HEK293 (cell line): ENCODE data around the gene DNAJC4.

ENCODE experiments used
- CTCF ChIA-PET: fragments of 350-600 bp; formaldehyde crosslinking; extraction: SDS; loops from one replicate; lab custom pipeline; 2021; ENCODE audit warnings: antibody characterized with exemption; lab: Yijun Ruan, JAX
- POLR2A ChIA-PET: fragments of 300-600 bp; formaldehyde crosslinking; extraction: SDS; loops from one replicate; lab custom pipeline; 2020; ENCODE audit warnings: antibody characterized with exemption, inconsistent platforms; lab: Yijun Ruan, JAX
- H3K27ac ChIP-seq: fragments of 200-500 bp; sonication (Bioruptor generic); 2 replicates; pipeline ENCODE4 v1.5.1; 2014; ENCODE audit warnings: low read depth, low read length, control low read depth, inconsistent platforms; ENCODE audit errors: extremely low read depth
- H3K36me3 ChIP-seq, 2 experiments: fragments of 200-500 bp in 1 of 2; sonication (Bioruptor generic) in 1 of 2; 1 replicate in 1 of 2; 2 replicates in 1 of 2; pipeline ENCODE4 v1.5.1; 2014 to 2017; ENCODE audit warnings: inconsistent platforms in 2 of 2, low read length in 2 of 2; ENCODE audit not compliant: control insufficient read depth in 2 of 2, insufficient read depth in 1 of 2
- H3K4me1 ChIP-seq: fragments of 200-500 bp; sonication (Bioruptor generic); 2 replicates; pipeline ENCODE4 v1.5.1; 2014; ENCODE audit warnings: mild to moderate bottlenecking, low read length, inconsistent platforms; ENCODE audit not compliant: control insufficient read depth, insufficient read depth
- H3K4me3 ChIP-seq: 2 replicates; pipeline ENCODE4 v1.5.1; 2011; ENCODE audit warnings: low read depth, mild to moderate bottlenecking, control low read depth, low read length, moderate library complexity
- H3K9me3 ChIP-seq: fragments of 200-500 bp; sonication (Bioruptor generic); 2 replicates; pipeline ENCODE4 v1.5.1; 2014; ENCODE audit warnings: low read depth, low read length, inconsistent platforms; ENCODE audit not compliant: control insufficient read depth, insufficient read depth
- HIC1 ChIP-seq: fragments of 450-650 bp; formaldehyde crosslinking; IDR thresholded peaks from 2 replicates; pipeline ENCODE4 v1.5.1; 2016; ENCODE audit warnings: missing biosample characterization, missing genetic modification characterization
- OVOL3 ChIP-seq: fragments of 450-650 bp; formaldehyde crosslinking; IDR thresholded peaks from 2 replicates; pipeline ENCODE4 v1.5.1; 2016; ENCODE audit warnings: missing biosample characterization, missing genetic modification characterization
- PATZ1 ChIP-seq: fragments of 450-650 bp; formaldehyde crosslinking; IDR thresholded peaks from 2 replicates; pipeline ENCODE4 v1.5.1; 2016; ENCODE audit warnings: missing biosample characterization, missing genetic modification characterization
- PRDM10 ChIP-seq: fragments of 450-650 bp; formaldehyde crosslinking; IDR thresholded peaks from 2 replicates; pipeline ENCODE4 v1.5.1; 2016; ENCODE audit warnings: missing biosample characterization, missing genetic modification characterization
- REST ChIP-seq: fragments of 450-650 bp; formaldehyde crosslinking; IDR thresholded peaks from 2 replicates; pipeline ENCODE4 v1.5.1; 2016; ENCODE audit warnings: missing biosample characterization, missing genetic modification characterization
- ZBTB48 ChIP-seq: fragments of 450-650 bp; formaldehyde crosslinking; IDR thresholded peaks from 2 replicates; pipeline ENCODE4 v1.5.1; 2016; ENCODE audit warnings: missing biosample characterization, missing genetic modification characterization
- ZFHX2 ChIP-seq: fragments of 450-650 bp; formaldehyde crosslinking; conservative IDR thresholded peaks from 2 replicates; pipeline ENCODE4 v1.5.1; 2016; ENCODE audit warnings: missing biosample characterization, missing genetic modification characterization
- ZNF138 ChIP-seq: fragments of 450-650 bp; formaldehyde crosslinking; IDR thresholded peaks from 2 replicates; pipeline ENCODE4 v1.5.1; 2016; ENCODE audit warnings: missing biosample characterization, missing genetic modification characterization, borderline replicate concordance
- ZNF24 ChIP-seq: fragments of 450-650 bp; formaldehyde crosslinking; IDR thresholded peaks from 2 replicates; pipeline ENCODE4 v1.5.1; 2016; ENCODE audit warnings: missing biosample characterization, missing genetic modification characterization
- ZNF324 ChIP-seq: fragments of 450-650 bp; formaldehyde crosslinking; IDR thresholded peaks from 2 replicates; pipeline ENCODE4 v1.5.1; 2016; ENCODE audit warnings: missing biosample characterization, missing genetic modification characterization
- ZNF391 ChIP-seq: fragments of 450-650 bp; formaldehyde crosslinking; IDR thresholded peaks from 2 replicates; pipeline ENCODE4 v1.5.1; 2016; ENCODE audit warnings: low read depth, missing biosample characterization, missing genetic modification characterization, borderline replicate concordance
- ZNF423 ChIP-seq: fragments of 450-650 bp; formaldehyde crosslinking; IDR thresholded peaks from 2 replicates; pipeline ENCODE4 v1.5.1; 2016; ENCODE audit warnings: missing biosample characterization, missing genetic modification characterization
- ZNF510 ChIP-seq: fragments of 450-650 bp; formaldehyde crosslinking; IDR thresholded peaks from 2 replicates; pipeline ENCODE4 v1.5.1; 2018; ENCODE audit warnings: mild to moderate bottlenecking, missing genetic modification characterization, missing biosample characterization; ENCODE audit not compliant: insufficient replicate concordance
- ZNF518A ChIP-seq: fragments of 450-650 bp; formaldehyde crosslinking; conservative IDR thresholded peaks from 2 replicates; pipeline ENCODE4 v1.5.1; 2016; ENCODE audit warnings: low read depth, missing biosample characterization, missing genetic modification characterization
- ZNF629 ChIP-seq: fragments of 450-650 bp; formaldehyde crosslinking; IDR thresholded peaks from 2 replicates; pipeline ENCODE4 v1.5.1; 2017; ENCODE audit warnings: missing biosample characterization, missing genetic modification characterization
- ZSCAN16 ChIP-seq: fragments of 450-650 bp; formaldehyde crosslinking; IDR thresholded peaks from 2 replicates; pipeline ENCODE4 v1.5.1; 2016; ENCODE audit warnings: missing biosample characterization, missing genetic modification characterization

The DNAJC4 gene

GRCh38 chr11:64250415-64251015, 20.2 kb downstream of the DNAJC4 start (continued):
- TF ChIP-seq HIC1 (tag by site-specific recombination) (peak; percentile 58; the same call in 1 of the 2 replicates), PATZ1 (tag by site-specific recombination) (peak; percentile 59), OVOL3 (tag by site-specific recombination) (no peak), ZSCAN16 (tag by site-specific recombination) (no peak), ZFHX2 (tag by site-specific recombination) (no peak), REST (tag by site-specific recombination) (no peak)
- TF ChIP-seq, all 188 proteins: peak for 6

- peak within 1 kb of the TSS; percentile 48 for H3K4me3 ChIP-seq
- CTCF ChIA-PET = interaction anchor here (0.6 to 3.6 kb wide), 26 partner anchors 8 to 227 kb away, joined by 3 to 48 read pairs (median 4); partner anchors contain the start of genes BAD, CATSPERZ and FKBP2
- peak; percentile 18; the same call in 1 of the 2 replicates for TF ChIP-seq ZNF24
- 0 out of 2 replicates have a peak, but pooled peaks have one; percentile 11 for TF ChIP-seq ZNF629 (tag by site-specific recombination)
- TF ChIP-seq ZNF324 (tag by site-specific recombination) = peak; percentile 75; the same call in 1 of the 2 replicates
- TF ChIP-seq PRDM10 (tag by site-specific recombination) = peak; percentile 92
- no peak for TF ChIP-seq ZNF518A (tag by site-specific recombination)
- peak; percentile 42; the same call in 1 of the 2 replicates for TF ChIP-seq ZNF423 (tag by site-specific recombination)
- TF ChIP-seq ZNF510 = no peak
- TF ChIP-seq ZNF391 (tag by site-specific recombination) = no peak
- TF ChIP-seq ZNF138 (tag by site-specific recombination) = no peak
- TF ChIP-seq ZBTB48 = peak; percentile 66
Measured at GRCh38 chr11:64251016-64251752, 20.8 kb downstream of the DNAJC4 start, which contains the start of gene PLCB3. Gene PLCB3 (plus strand): TSS chr11:64251530. CDS start chr11:64251650, 120 bp downstream.

More at GRCh38 chr11:64251016-64251752, 20.8 kb downstream of the DNAJC4 start, which contains the start of gene PLCB3:
- Histone ChIP-seq H3K27ac (peak within 1 kb of the TSS; percentile 3; the same call in 1 of the 2 replicates), H3K4me1 (peaks cover 10% of the 10 kb centered on the region), H3K9me3 (no peaks in the 10 kb centered on the region), H3K36me3 (peaks cover 0 to 22% of the 10 kb centered on the region in 2 experiments; a peak in 1 of 3 replicates)
- POLR2A ChIA-PET = interaction anchor here (1.2 to 4.2 kb wide), 5 partner anchors 10 to 67 kb away, joined by 4 to 52 read pairs (median 7); partner anchors contain the start of genes FKBP2, NUDT22 and PRDX5
